Activated CD4-positive, alpha-beta T cell treated with anti-CD3 and anti-CD28 coated beads for 48 hours (primary cell): ENCODE data around the gene MAGEB16.

ENCODE experiments used
- DNase-seq: peaks from one replicate; pipeline ENCODE4 v3.0.0-alpha.2; 2020

Gene MAGEB16

GRCh38 chrX:35798042-35798441 is at the start of gene MAGEB16:
TSS of gene MAGEB16 (plus strand) at chrX:35798342. CDS start at chrX:35802197, 3,855 bp downstream.
- no peak for DNase-seq

GRCh38 chrX:35773958-35774564 is 24.1 kb upstream of the MAGEB16 start:
- no peak for DNase-seq

GRCh38 chrX:35785075-35785474 is 13.1 kb upstream of the MAGEB16 start:
- no peak for DNase-seq

- DNase-seq, result no peak
Measured at GRCh38 chrX:35786271-35786670, 11.9 kb upstream of the MAGEB16 start.

GRCh38 chrX:35787867-35788266 is 10.3 kb upstream of the MAGEB16 start:
- DNase-seq, result no peak

- no peak for DNase-seq
Measured at GRCh38 chrX:35800474-35800873, 2.3 kb downstream of the MAGEB16 start.

- no peak for DNase-seq
Measured at GRCh38 chrX:35809781-35810180, 11.6 kb downstream of the MAGEB16 start.

- DNase-seq, result no peak
Measured at GRCh38 chrX:35819241-35819640, 21.1 kb downstream of the MAGEB16 start.

- DNase-seq, result no peak
Measured at GRCh38 chrX:35826503-35826902, 28.4 kb downstream of the MAGEB16 start.

GRCh38 chrX:35829501-35829900 is 31.4 kb downstream of the MAGEB16 start:
- DNase-seq, result no peak

GRCh38 chrX:35841872-35842271 is 43.7 kb downstream of the MAGEB16 start:
- no peak for DNase-seq

- no peak for DNase-seq
Measured at GRCh38 chrX:35842674-35843073, 44.5 kb downstream of the MAGEB16 start.

- no peak for DNase-seq
Measured at GRCh38 chrX:35847736-35848135, 49.6 kb downstream of the MAGEB16 start.
